Right lobe of liver (tissue), 6 donors: ENCODE data around the gene CPT2. TPM values are rescaled to one million over a fixed set of nuclear protein-coding genes. Genes with fewer than 3 reads are reported as not detected.

Experiments used
- ATAC-seq, 4 donors: fragments of 200-7000 bp; cut with Tn5 transposase; one replicate each; pipeline ENCODE4 v1.9.1; 2020; ENCODE audit warnings: mild to moderate bottlenecking in 4 of 4, moderate library complexity in 4 of 4
- DNase-seq, 3 donors: peaks; one replicate each; pipeline ENCODE4 v3.0.0-alpha.2; 2020
- H3K27ac ChIP-seq, 3 donors: fragments of 200-600 bp; one replicate each; pipeline ENCODE4 v1.8.0; 2022
- H3K27me3 ChIP-seq, 2 donors: fragments of 200-600 bp; one replicate each; pipeline ENCODE4 v1.8.0; 2022
- H3K36me3 ChIP-seq, 4 donors: fragments of 200-600 bp; sonication (generic) in 1 of 4; one replicate each; pipeline versions ENCODE4 v1.5.1 to v1.8.0; 2017 to 2022; ENCODE audit warnings: control low read depth in 1 of 4
- H3K4me1 ChIP-seq, 4 donors: fragments of 200-600 bp; sonication (generic) in 1 of 4; one replicate each; pipeline versions ENCODE4 v1.5.1 to v1.8.0; 2017 to 2022; ENCODE audit warnings: control low read depth in 1 of 4
- H3K4me3 ChIP-seq, 3 donors: fragments of 200-600 bp; one replicate each; pipeline ENCODE4 v1.8.0; 2022
- H3K9me3 ChIP-seq, 4 donors: fragments of 200-600 bp; sonication (generic) in 1 of 4; one replicate each; pipeline versions ENCODE4 v1.5.1 to v1.8.0; 2017 to 2022; ENCODE audit warnings: control low read depth in 1 of 4
- CTCF ChIP-seq, 4 donors: fragments of 200-600 bp in 3 of 4; fragments of 450-650 bp in 1 of 4; IDR thresholded peaks; one replicate each; pipeline versions ENCODE4 v1.5.1 to v1.8.0; 2016 to 2022; ENCODE audit warnings: antibody characterized with exemption in 4 of 4, mild to moderate bottlenecking in 2 of 4
- POLR2A ChIP-seq: fragments of 450-650 bp; IDR thresholded peaks from one replicate; pipeline ENCODE4 v1.6.1; 2017; ENCODE audit warnings: antibody characterized with exemption, mild to moderate bottlenecking
- WGBS: methylation state at CpG from one replicate; pipeline ENCODE4 v1.1.6; 2018; ENCODE audit warnings: low coverage, low lambda C conversion rate; ENCODE audit not compliant: insufficient coverage; ENCODE audit errors: missing lambda C conversion rate; 5-methylcytosine and 5-hydroxymethylcytosine counted together
- intact Hi-C, 2 donors: fragments of 100-400 bp; cut with DNase I; formaldehyde crosslinking; loops; one replicate each; pipeline versions ENCODE4 v1.11.2 to v1.14.1; 2022
- total RNA-seq, 6 experiments: library from RNA; depleted of rRNA in 2 of 6; stranded (reverse); fragments of >200 nt in 2 of 6; fragmentation: NEBNext Ultra II Directional in 3 of 6; extraction: Animal tissue kit (Norgen Biotek cat#: 25700) in 3 of 6; gene quantifications; one replicate each; pipeline versions ENCODE4 v1.1.0 to v1.2.4, GENCODE V29; 2016 to 2023
- donor health status: DM: no; HTN: yes; CAD: no.
- donor health status: DM: no; HTN: no; CAD: no.
- donor health status: DM: no; HTN: no; CAD: no.
- donor health status: DM: no; HTN: yes; CAD: no.
- donor health status: DM: no; HTN: yes; CAD: no.

Gene CPT2
- total RNA-seq, 6 experiments from 2014 or later: 37.6 to 108 (median 81.6) TPM

- 33% methylated on average over 9 of the region's 10 CpGs for WGBS
- intact Hi-C loops: no loop called here
- DNase-seq (peak; percentile 74 to 81 (median 75)), ATAC-seq (peak; percentile 75 to 87 (median 84))
- peak overlapping the region in 2 of 3 donors; percentile 10 to 12 for H3K4me3 ChIP-seq
- peaks cover 0 to 36% (median 17%) of the 10 kb centered on the region in 4 donors for H3K4me1 ChIP-seq
- no peaks in the 10 kb centered on the region for H3K36me3 ChIP-seq
- no peaks in the 10 kb centered on the region for H3K9me3 ChIP-seq
- no peaks in the 10 kb centered on the region for H3K27me3 ChIP-seq
- TF ChIP-seq CTCF (IDR thresholded peaks at IDR 0.05) (peak; percentile 26 to 51 (median 40)), POLR2A (peak; percentile 20)
- peak overlapping the region in 2 of 3 donors; percentile 54 to 58 for H3K27ac ChIP-seq
Observed at GRCh38 chr1:53190210-53190611, 6.4 kb upstream of the CPT2 start.

- TF ChIP-seq CTCF (IDR thresholded peaks at IDR 0.05): no peak
- TF ChIP-seq POLR2A: peak; percentile 31
- intact Hi-C loops: no loop called here
- ATAC-seq: peak; percentile 37 to 63 (median 48)
- H3K9me3 ChIP-seq: no peaks in the 10 kb centered on the region
- H3K27me3 ChIP-seq: no peaks in the 10 kb centered on the region
- H3K4me1 ChIP-seq: peaks cover 0 to 48% (median 22%) of the 10 kb centered on the region in 4 donors
- DNase-seq: peak in 1 of 3 donors; percentile 80
- 33% methylated on average over 11 of the region's 11 CpGs for WGBS
- peak overlapping the region in 2 of 3 donors; percentile 96 to 97 for H3K4me3 ChIP-seq
- no peaks in the 10 kb centered on the region for H3K36me3 ChIP-seq
- H3K27ac ChIP-seq: peak overlapping the region; percentile 97 to 99 (median 99)
Observed at GRCh38 chr1:53195246-53196016, 1.2 kb upstream of the CPT2 start.

- WGBS: 6% methylated on average over 8 of the region's 9 CpGs
- intact Hi-C loops: no loop called here
- DNase-seq: peak; percentile 58 to 73 (median 66)
- peaks cover 0 to 48% (median 19%) of the 10 kb centered on the region in 4 donors for H3K4me1 ChIP-seq
- H3K27me3 ChIP-seq: no peaks in the 10 kb centered on the region
- peak overlapping the region; percentile 96 to 98 (median 97) for H3K4me3 ChIP-seq
- no peak for TF ChIP-seq POLR2A
- no peak for TF ChIP-seq CTCF (IDR thresholded peaks at IDR 0.05)
- ATAC-seq: peak; percentile 72 to 83 (median 74)
- peaks cover 0 to 3% (median 0%) of the 10 kb centered on the region in 4 donors for H3K36me3 ChIP-seq
- peak overlapping the region; percentile 97 to 99 (median 99) for H3K27ac ChIP-seq
- no peaks in the 10 kb centered on the region for H3K9me3 ChIP-seq
Observed at GRCh38 chr1:53196017-53196484, 573 bp upstream of the CPT2 start.

GRCh38 chr1:53197291-53198200 lies 922 bp downstream of the CPT2 start:
- Histone ChIP-seq H3K27ac (peak overlapping the region; percentile 97 to 99 (median 99)), H3K36me3 (peaks cover 0 to 18% (median 4%) of the 10 kb centered on the region in 4 donors), H3K4me1 (peaks cover 0 to 48% (median 17%) of the 10 kb centered on the region in 4 donors), H3K9me3 (no peaks in the 10 kb centered on the region), H3K4me3 (peak overlapping the region; percentile 96 to 98 (median 97)), H3K27me3 (no peaks in the 10 kb centered on the region)
- ATAC-seq (no peak), DNase-seq (no peak)
- TF ChIP-seq CTCF (IDR thresholded peaks at IDR 0.05): no peak
- TF ChIP-seq POLR2A: no peak
- 20% methylated on average over 13 of the region's 13 CpGs for WGBS
- intact Hi-C loops: no loop called here
